GM19463 (cell line): ENCODE results near the gene TBC1D5.

Experiments used
- ATAC-seq: cut with Tn5 transposase; IDR thresholded peaks from one replicate; pipeline ENCODE4 v1.9.1; 2021; ENCODE audit warnings: mild to moderate bottlenecking, moderate library complexity; ENCODE audit not compliant: unreplicated experiment

Gene TBC1D5

DNA sequence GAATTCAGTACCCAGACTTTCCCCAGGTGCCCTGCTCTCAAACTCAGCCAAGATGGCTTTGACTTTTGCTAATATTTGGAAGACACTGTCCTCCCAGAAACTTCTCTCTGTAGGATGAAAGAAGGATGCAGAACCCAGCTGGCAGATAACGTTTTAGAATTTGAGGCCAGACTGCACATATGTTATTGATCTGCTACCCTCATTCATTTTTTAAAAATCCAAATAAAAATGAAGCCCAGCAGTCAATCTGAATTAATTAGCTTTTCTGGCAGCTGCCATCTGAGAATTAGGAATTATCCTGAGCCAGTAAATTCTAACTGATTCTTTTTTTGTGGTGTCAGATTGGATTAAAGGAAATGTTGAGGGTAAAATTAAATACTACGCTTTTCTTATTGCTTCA lies 621.1 kb downstream of the TBC1D5 start:
- ATAC-seq = no peak

DNA sequence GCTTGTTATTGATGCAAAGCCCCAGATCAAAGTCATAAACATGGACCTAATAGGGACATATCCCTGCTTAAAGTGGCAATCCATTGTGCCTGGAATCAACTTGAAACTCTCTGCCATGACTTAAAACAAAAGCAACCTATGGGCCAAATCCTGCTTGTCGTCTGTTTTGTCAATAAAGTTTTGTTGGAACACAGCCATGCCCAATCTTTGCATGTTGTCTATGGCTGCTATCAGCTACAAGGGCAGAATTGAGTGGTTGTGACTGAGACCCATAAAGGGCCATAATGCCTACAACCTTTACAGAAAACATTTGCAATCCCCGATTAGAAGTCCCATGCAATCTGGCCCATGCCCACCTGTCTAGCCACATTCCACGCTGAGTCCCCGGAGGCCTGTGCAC lies 622.3 kb downstream of the TBC1D5 start:
- ATAC-seq = no peak

DNA sequence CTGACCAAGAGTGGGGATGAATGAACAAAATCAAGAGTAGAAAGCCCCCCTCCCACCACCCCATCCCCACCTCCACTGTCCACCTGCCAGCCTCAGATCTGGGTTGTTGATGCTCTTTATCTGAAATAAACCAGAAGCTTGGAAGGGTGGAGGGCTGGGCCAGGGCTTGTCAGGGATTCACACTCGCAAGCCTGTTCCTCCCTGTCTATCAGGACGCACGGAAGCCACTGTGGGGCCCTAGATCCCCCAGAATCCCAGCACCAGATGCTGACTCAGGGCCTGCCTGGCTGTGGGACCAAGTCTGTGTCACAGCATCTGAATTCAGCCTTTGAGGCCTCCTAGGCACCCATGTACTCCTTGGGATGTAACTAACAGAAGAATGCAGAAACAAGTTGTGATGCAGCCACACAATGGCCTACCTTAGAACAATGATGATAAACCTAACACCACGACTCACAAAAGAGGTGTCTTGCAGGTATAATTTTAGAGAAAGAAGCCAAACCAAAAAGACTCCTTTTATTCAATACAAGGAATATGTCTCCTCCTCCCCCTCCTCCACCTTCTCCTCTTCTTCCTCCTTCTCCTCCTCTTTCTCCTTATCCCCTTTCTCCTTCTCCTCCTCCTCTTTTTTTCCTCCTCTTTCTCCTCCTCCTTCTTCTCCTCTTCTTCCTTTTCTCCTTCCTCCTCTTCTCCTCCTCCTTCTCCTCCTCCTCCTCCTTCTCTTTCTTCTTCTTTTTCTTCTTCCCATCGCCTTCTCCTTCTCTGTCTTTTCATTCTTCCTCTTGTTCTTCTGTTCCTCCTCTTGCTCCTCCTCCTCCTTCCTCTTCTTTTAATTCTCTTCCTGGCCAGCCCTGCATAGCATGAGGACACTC lies 623.0 kb downstream of the TBC1D5 start:
- no peak for ATAC-seq

DNA sequence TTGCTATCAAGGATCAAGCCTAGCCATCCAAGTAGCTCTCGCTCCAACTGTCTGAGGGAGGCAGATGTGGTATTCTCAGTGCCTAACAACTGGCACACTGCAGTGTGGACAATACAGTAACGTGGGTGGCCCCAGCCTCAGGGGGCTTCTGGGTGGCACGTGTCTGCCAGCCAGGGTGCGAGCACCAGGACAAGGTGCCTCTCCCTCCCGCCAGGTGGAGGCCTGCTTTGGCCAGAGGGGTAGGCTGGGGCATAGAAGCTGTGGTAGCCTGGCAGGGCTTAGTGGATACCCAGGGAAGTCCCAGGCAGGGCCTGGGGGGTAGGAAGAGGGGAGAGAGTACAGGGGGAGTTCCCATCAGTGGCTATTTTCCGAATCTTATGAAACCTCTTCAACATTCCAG lies 623.7 kb downstream of the TBC1D5 start:
- no peak for ATAC-seq

DNA sequence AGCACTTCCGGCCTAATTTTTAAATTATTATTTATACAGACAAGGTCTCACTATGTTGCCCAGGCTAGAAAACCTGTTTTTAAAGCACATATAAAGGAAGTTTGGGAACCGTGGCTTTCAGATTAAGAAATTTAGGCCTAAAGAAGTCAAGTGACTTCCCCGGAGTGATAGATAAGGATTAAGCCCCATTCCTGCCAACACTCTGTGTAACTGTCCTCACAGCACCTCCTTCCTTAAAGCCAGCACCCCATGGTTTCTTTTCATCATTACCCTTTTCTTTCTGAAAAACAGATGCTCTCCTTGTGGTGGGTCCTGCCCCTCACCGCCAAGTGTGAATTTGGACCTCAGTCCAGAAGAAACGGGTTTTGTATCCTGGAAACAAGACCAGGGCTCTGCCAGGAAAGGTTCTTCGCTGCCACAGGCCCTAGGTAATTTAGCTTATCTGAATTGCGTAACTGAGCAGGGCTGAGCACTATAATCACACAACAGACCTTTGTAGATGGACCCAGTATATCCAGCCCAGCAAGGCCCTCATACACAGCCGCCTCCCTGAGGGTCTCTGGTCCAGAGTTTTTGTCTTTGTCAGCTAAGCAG lies 626.3 kb downstream of the TBC1D5 start:
- ATAC-seq = no peak

DNA sequence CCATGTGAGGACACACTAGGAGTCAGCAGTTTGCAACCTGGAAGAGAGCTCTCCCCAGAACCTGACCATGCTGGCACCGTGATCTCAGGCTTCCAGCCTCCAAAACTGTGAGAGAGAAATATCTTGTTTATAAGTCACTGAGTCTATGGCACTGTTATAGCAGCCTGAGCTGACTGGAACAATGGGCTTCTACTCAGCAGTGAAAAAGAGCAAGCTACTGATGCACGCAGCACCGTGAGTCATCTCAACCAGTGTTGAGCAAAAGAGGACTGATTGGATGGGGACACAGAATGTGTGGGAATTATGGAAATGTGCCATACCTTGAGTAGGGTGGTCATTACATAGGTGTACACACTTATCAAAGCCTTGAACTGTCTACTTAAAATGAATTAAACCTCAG lies 627.2 kb downstream of the TBC1D5 start:
- no peak for ATAC-seq

DNA sequence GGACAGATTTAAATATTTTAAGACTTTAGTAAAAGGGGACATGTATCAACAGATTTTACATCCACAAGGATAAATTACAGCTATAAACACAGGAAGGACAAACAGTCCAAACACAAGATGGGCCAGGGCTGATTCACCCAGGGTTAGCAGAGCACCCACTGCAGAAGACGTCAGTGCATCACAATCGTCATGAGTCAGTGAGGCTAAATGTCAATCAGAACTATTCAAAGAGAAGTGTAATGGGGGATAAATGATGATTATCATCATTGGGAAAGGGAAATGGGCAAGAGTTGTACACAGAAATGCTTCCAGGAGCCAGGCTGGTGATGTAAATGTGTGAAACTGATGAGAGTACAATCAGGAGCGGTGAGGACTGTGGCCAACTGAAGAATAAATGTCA lies 630.8 kb downstream of the TBC1D5 start:
- no peak for ATAC-seq

DNA sequence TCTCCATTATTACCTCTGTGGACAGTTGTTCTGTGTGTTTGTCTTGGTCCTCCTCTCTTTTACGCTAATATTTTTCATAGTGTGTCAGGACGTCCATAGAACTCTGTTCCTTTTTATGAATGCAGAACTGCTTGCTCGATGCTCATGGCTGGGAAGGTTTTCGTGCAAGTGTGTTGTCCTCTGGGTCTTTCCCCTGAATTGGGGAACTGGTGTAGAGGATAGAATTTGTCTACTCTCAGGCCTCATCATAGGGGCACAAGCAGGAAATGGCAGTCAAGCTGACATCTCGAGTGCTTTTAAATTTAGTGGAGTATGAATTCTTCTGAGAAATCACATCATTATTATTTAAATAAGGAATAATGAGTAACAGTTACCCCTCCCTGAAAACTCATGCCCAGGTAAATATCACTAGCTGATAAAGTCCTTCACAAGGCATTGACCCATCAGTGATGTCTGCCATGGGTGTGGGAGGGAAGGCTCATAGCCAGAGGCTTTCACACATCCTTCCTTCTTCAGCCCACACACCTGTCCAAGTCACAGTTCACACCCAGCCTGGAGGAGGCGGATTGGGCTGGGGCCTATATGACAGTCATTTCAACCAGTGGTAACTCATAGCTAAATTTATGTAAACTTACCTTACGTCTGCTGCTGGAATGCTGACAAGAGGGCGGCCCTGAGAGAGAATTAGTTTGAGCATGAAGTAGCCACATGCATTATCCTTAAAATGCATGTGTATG lies 631.6 kb downstream of the TBC1D5 start:
- ATAC-seq = no peak
